Measurements from ENCODE around the gene NMNAT2. TPM values are rescaled to one million over a fixed set of nuclear protein-coding genes. Genes with fewer than 3 reads are reported as not detected.

Gene NMNAT2
- total and polyA plus RNA-seq, 4 experiments from 2014 or later = not detected

DNA sequence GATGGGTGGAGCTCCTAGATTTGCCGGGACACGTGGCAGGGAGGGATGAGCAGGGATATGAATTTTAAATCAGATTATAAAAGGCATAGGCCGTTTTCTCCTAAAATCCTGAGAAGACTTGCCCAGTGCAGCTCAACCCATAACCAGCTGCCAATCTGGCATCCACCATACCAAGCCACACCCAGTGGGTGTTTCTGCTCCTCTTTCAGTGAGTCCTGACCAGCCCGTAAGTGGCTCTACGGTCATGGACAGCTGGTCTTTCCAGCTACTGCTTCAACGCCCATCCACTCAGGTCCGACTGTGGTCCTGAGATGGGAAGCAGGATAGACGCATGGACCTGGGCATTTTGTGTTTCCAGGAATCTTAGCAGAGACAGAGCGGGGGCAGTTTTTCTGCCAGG, 124.9 kb downstream of the NMNAT2 start:
- Mint-ChIP-seq H3K4me3 (no peak overlapping the region), H3K4me1 (no peaks in the 10 kb centered on the region), H3K36me3 (no peaks in the 10 kb centered on the region), H3K27ac (no peak overlapping the region), H3K27me3 (peaks cover 6 to 12% of the 10 kb centered on the region in 2 donors), H3K9me3 (no peaks in the 10 kb centered on the region)
- no peak for DNase-seq
- H3K4me3 ChIP-seq (ENCODE audit: low read length in 2 of 2) = no peak overlapping the region
- H3K9me3 ChIP-seq (ENCODE audit: control insufficient read depth in 1 of 2, low read length in 2 of 2) = no peaks in the 10 kb centered on the region
- intact Hi-C loops (cut with micrococcal nuclease) = no loop called here
- ChIA-PET POLR2A (ENCODE audit: partially characterized antibody) (no interaction called here), CTCF (ENCODE audit: partially characterized antibody) (interaction anchor here (2.9 kb wide), 1 partner anchor 10 kb away, joined by 12 read pairs; no protein-coding TSS in a partner anchor)
- no peaks in the 10 kb centered on the region for H3K4me1 ChIP-seq (ENCODE audit: insufficient read depth, low read length)
- H3K36me3 ChIP-seq (ENCODE audit: insufficient read depth, low read length) = no peaks in the 10 kb centered on the region
- no peaks in the 10 kb centered on the region for H3K27me3 ChIP-seq (ENCODE audit: insufficient read depth, low read length)
- no peak overlapping the region for H3K27ac ChIP-seq (ENCODE audit: low read depth, low read length)

DNA sequence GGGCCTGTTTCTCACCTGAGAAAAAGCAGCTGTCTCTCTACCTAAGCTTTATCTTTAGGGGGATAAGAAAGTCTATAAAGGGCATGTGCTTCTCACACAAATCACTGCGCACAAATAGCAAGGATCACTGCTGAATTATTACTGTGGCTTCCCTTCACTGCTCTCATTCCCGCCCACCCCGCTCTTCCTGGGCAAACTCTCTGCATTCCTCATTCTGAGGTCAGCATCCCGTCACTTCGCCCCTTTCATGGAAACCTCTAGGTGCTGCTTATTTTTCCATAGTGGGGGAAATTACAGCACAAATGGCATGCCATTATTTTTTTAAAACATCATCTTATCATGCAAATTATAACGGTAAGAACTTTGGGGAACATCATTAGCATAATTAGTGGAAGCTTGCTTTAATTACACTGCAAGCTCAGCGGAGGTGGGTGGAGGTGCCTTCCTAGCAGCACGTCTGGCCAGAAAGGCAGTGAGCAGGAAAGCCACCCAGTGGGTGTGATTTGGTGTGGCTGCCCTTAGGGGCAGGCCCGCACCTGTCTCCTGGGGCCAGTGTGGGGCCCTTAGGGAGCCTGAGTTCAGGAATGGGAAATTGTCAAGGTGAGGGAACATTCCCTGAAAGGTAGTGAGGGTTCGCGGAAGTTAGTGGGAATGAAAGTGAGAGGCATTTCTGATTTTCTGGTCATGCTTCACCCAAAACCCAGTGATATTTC, 126.2 kb downstream of the NMNAT2 start:
- no peaks in the 10 kb centered on the region for H3K27me3 ChIP-seq (ENCODE audit: insufficient read depth, low read length)
- no peaks in the 10 kb centered on the region for H3K36me3 ChIP-seq (ENCODE audit: insufficient read depth, low read length)
- H3K4me1 ChIP-seq (ENCODE audit: insufficient read depth, low read length) = no peaks in the 10 kb centered on the region
- H3K9me3 ChIP-seq (ENCODE audit: control insufficient read depth in 1 of 2, low read length in 2 of 2) = no peaks in the 10 kb centered on the region
- no peaks in the 10 kb centered on the region for H3K4me1 Mint-ChIP-seq
- ChIA-PET CTCF (ENCODE audit: partially characterized antibody) (interaction anchor here (0.9 to 2.9 kb wide), 2 partner anchors 9 to 14 kb away, joined by 3 to 12 read pairs; no protein-coding TSS in a partner anchor), POLR2A (ENCODE audit: partially characterized antibody) (no interaction called here)
- no peak overlapping the region for H3K4me3 ChIP-seq (ENCODE audit: low read length in 2 of 2)
- no peak for DNase-seq
- H3K4me3 Mint-ChIP-seq = no peak overlapping the region
- H3K27me3 Mint-ChIP-seq = peaks cover 4 to 7% of the 10 kb centered on the region in 2 donors
- H3K27ac Mint-ChIP-seq = no peak overlapping the region
- no peaks in the 10 kb centered on the region for H3K9me3 Mint-ChIP-seq
- no peak overlapping the region for H3K27ac ChIP-seq (ENCODE audit: low read depth, low read length)
- H3K36me3 Mint-ChIP-seq = no peaks in the 10 kb centered on the region
- intact Hi-C loops (cut with micrococcal nuclease) = no loop called here

DNA sequence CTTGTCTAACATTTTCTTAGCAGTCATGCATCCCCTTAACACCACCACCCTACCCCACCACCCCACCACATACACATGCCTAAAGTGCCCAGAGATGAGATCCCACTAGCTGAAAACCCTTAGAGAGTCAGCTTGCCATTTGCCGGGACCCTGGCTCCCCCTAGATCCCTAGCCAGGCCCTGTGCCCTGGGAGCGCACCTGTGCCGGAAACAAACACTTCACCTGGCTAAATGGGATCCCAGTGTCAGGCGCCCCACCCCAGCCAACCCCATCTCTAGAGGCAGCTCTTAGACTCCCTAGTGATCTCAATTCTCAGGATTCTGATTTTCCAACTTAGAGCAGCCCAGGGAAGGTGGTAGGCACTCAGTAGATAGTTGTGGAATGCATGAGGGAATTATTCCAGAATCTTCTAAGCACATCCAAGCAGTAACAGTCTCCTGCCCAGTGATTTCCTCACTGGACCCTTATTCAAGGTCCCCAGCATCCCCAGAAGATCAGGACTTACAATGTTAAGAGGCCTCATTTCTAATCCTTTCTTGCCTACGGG, 126.9 kb downstream of the NMNAT2 start:
- no peaks in the 10 kb centered on the region for H3K9me3 Mint-ChIP-seq
- CTCF ChIA-PET (ENCODE audit: partially characterized antibody) = interaction anchor here (0.9 to 2.9 kb wide), 2 partner anchors 8 to 13 kb away, joined by 3 to 12 read pairs; no protein-coding TSS in a partner anchor
- no peak overlapping the region for H3K4me3 Mint-ChIP-seq

DNA sequence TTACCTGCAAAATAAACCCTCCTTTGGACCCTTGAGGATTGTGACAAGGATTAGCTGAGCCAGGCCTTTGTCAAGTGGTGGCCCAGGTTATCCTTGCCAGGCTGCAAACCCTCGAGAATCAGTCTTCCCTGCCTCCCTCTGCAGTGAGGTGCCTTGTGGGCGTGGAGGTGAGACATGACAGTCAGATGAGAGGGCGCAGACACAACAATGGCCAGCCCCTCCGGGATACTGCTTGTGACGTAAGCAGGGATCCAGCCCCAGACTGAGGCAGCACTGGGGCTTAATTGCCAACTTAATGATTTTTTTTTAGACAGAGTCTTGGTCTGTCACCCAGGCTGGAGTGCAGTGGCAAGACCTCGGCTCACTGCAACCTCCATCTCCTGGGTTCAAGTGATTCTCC, 127.6 kb downstream of the NMNAT2 start:
- Histone ChIP-seq H3K4me3 (ENCODE audit: low read length in 2 of 2) (no peak overlapping the region), H3K36me3 (ENCODE audit: insufficient read depth, low read length) (no peaks in the 10 kb centered on the region), H3K27ac (ENCODE audit: low read depth, low read length) (no peak overlapping the region), H3K27me3 (ENCODE audit: insufficient read depth, low read length) (no peaks in the 10 kb centered on the region), H3K9me3 (ENCODE audit: control insufficient read depth in 1 of 2, low read length in 2 of 2) (no peaks in the 10 kb centered on the region), H3K4me1 (ENCODE audit: insufficient read depth, low read length) (no peaks in the 10 kb centered on the region)
- Mint-ChIP-seq H3K27me3 (peaks cover 2 to 5% of the 10 kb centered on the region in 2 donors), H3K4me1 (no peaks in the 10 kb centered on the region), H3K36me3 (no peaks in the 10 kb centered on the region), H3K4me3 (no peak overlapping the region), H3K27ac (no peak overlapping the region), H3K9me3 (no peaks in the 10 kb centered on the region)
- no peak for DNase-seq
- intact Hi-C loops (cut with micrococcal nuclease) = no loop called here
- ChIA-PET POLR2A (ENCODE audit: partially characterized antibody) (no interaction called here), CTCF (ENCODE audit: partially characterized antibody) (interaction anchor here (0.9 to 1.2 kb wide), 3 partner anchors 9 to 14 kb away, joined by 3 to 5 read pairs (median 3); no protein-coding TSS in a partner anchor)

More for the DNA sequence above, 126.9 kb downstream of the NMNAT2 start:
- Mint-ChIP-seq H3K4me1 (no peaks in the 10 kb centered on the region), H3K27me3 (peaks cover 2 to 5% of the 10 kb centered on the region in 2 donors), H3K36me3 (no peaks in the 10 kb centered on the region), H3K27ac (no peak overlapping the region)
- Histone ChIP-seq H3K4me1 (ENCODE audit: insufficient read depth, low read length) (no peaks in the 10 kb centered on the region), H3K36me3 (ENCODE audit: insufficient read depth, low read length) (no peaks in the 10 kb centered on the region), H3K27ac (ENCODE audit: low read depth, low read length) (no peak overlapping the region), H3K27me3 (ENCODE audit: insufficient read depth, low read length) (no peaks in the 10 kb centered on the region), H3K4me3 (ENCODE audit: low read length in 2 of 2) (no peak overlapping the region), H3K9me3 (ENCODE audit: control insufficient read depth in 1 of 2, low read length in 2 of 2) (no peaks in the 10 kb centered on the region)
- intact Hi-C loops (cut with micrococcal nuclease) = no loop called here
- POLR2A ChIA-PET (ENCODE audit: partially characterized antibody) = no interaction called here
- no peak for DNase-seq

DNA sequence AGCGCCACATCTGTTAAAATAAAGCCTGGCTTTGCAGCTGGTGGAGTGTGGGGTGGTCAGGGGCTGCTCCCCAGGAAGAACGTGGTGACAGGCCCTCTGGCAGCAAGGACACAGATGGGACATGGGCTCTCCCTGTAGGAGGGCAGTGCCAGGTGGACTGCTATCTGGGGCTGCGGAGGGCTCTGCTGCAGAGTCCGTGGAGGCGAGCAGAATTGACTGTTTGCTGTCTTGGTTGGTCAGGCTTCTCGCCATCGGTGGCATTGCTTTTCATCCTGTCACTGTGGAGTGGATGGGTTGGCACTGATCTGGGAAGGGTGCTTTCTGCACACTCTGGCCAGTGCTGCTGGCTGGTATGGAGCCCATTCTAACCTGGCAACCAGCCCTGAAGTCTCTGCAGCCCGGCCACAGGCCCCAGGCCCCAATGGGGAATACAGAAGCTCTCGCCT, 129.1 kb downstream of the NMNAT2 start:
- Histone ChIP-seq H3K9me3 (ENCODE audit: control insufficient read depth in 1 of 2, low read length in 2 of 2) (no peaks in the 10 kb centered on the region), H3K36me3 (ENCODE audit: insufficient read depth, low read length) (no peaks in the 10 kb centered on the region), H3K4me1 (ENCODE audit: insufficient read depth, low read length) (no peaks in the 10 kb centered on the region), H3K27me3 (ENCODE audit: insufficient read depth, low read length) (no peaks in the 10 kb centered on the region), H3K4me3 (ENCODE audit: low read length in 2 of 2) (no peak overlapping the region), H3K27ac (ENCODE audit: low read depth, low read length) (no peak overlapping the region)
- no peak for DNase-seq
- Mint-ChIP-seq H3K27ac (no peak overlapping the region), H3K36me3 (no peaks in the 10 kb centered on the region), H3K4me1 (no peaks in the 10 kb centered on the region), H3K9me3 (no peaks in the 10 kb centered on the region), H3K27me3 (peaks cover 5 to 6% of the 10 kb centered on the region in 2 donors), H3K4me3 (no peak overlapping the region)
- intact Hi-C loops (cut with micrococcal nuclease) = no loop called here
- ChIA-PET POLR2A (ENCODE audit: partially characterized antibody) (no interaction called here), CTCF (ENCODE audit: partially characterized antibody) (interaction anchor here (0.6 kb wide), 1 partner anchor 9 kb away, joined by 3 read pairs; no protein-coding TSS in a partner anchor)

DNA sequence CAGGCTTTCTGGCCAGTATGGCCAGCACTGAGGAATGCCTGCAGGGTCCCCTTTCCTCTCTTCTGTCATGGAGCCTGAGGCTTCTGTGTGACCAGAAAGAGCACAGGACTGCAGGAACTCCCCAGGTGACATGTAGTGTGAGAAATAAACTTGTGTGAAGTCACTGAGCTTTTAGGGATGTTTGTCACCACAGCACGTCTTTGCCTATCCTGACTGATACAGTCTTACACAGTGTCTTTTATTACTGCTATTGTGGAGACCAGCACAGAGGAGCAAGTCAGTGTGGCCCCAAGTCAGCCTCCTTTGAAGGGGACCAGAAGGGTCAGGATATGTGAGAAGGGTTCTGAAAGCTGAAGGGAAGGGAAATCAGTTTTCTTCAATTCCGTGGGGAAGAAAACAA, 129.6 kb downstream of the NMNAT2 start:
- intact Hi-C loops (cut with micrococcal nuclease) = no loop called here
- H3K27me3 ChIP-seq (ENCODE audit: insufficient read depth, low read length) = no peaks in the 10 kb centered on the region
- ChIA-PET CTCF (ENCODE audit: partially characterized antibody) (interaction anchor here (0.6 to 1.1 kb wide), 2 partner anchors 8 to 396 kb away, joined by 3 to 5 read pairs; no protein-coding TSS in a partner anchor), POLR2A (ENCODE audit: partially characterized antibody) (no interaction called here)
- H3K9me3 ChIP-seq (ENCODE audit: control insufficient read depth in 1 of 2, low read length in 2 of 2) = no peaks in the 10 kb centered on the region
- Mint-ChIP-seq H3K4me1 (no peaks in the 10 kb centered on the region), H3K27me3 (peaks cover 5 to 9% of the 10 kb centered on the region in 2 donors), H3K9me3 (no peaks in the 10 kb centered on the region), H3K36me3 (no peaks in the 10 kb centered on the region), H3K27ac (no peak overlapping the region), H3K4me3 (no peak overlapping the region)
- H3K27ac ChIP-seq (ENCODE audit: low read depth, low read length) = no peak overlapping the region
- H3K4me3 ChIP-seq (ENCODE audit: low read length in 2 of 2) = no peak overlapping the region
- no peak for DNase-seq
- H3K36me3 ChIP-seq (ENCODE audit: insufficient read depth, low read length) = no peaks in the 10 kb centered on the region
- no peaks in the 10 kb centered on the region for H3K4me1 ChIP-seq (ENCODE audit: insufficient read depth, low read length)

DNA sequence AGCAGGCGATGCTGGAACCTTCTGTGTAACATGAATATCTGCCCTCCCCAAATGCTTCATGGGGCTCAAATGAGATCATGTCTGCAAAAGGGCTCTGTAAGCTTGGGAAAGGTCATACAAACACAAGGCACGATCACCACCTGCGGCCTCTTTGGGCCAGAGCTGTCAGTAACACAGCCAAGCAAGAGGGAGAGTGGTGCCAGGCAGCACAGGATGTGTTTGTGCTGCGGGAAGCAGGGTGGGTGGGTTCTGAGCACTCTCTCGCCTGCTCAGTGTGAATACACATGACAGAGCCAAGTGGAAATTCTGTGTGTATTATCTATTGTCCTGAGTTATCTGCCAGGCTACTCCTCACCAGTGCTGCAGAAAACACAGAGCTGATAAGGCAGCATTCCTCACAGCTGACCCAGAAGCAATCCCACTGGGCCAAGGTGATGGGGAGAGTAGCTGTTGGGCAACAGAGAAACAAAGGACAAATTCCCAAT, 130.9 kb downstream of the NMNAT2 start:
- no peak overlapping the region for H3K4me3 ChIP-seq (ENCODE audit: low read length in 2 of 2)
- H3K4me1 Mint-ChIP-seq = no peaks in the 10 kb centered on the region
- CTCF ChIA-PET (ENCODE audit: partially characterized antibody) = interaction anchor here (1.1 kb wide), 1 partner anchor 398 kb away, joined by 5 read pairs; no protein-coding TSS in a partner anchor
- H3K27ac Mint-ChIP-seq = no peak overlapping the region
- intact Hi-C loops (cut with micrococcal nuclease) = no loop called here
- POLR2A ChIA-PET (ENCODE audit: partially characterized antibody) = no interaction called here
- H3K36me3 Mint-ChIP-seq = no peaks in the 10 kb centered on the region
- H3K4me1 ChIP-seq (ENCODE audit: insufficient read depth, low read length) = no peaks in the 10 kb centered on the region
- H3K9me3 Mint-ChIP-seq = no peaks in the 10 kb centered on the region
- H3K27ac ChIP-seq (ENCODE audit: low read depth, low read length) = no peak overlapping the region
- H3K27me3 Mint-ChIP-seq = peaks cover 4 to 10% of the 10 kb centered on the region in 2 donors
- H3K36me3 ChIP-seq (ENCODE audit: insufficient read depth, low read length) = no peaks in the 10 kb centered on the region
- H3K27me3 ChIP-seq (ENCODE audit: insufficient read depth, low read length) = peaks cover 2% of the 10 kb centered on the region
- DNase-seq = no peak
- H3K9me3 ChIP-seq (ENCODE audit: control insufficient read depth in 1 of 2, low read length in 2 of 2) = no peaks in the 10 kb centered on the region
- H3K4me3 Mint-ChIP-seq = no peak overlapping the region

Measured in CD4-positive, alpha-beta memory T cell (primary cell).